Neural cell (in vitro differentiated cells): ENCODE data around the gene TMEM185B. TPM values are rescaled to one million over a fixed set of nuclear protein-coding genes. Genes with fewer than 3 reads are reported as not detected.

Experiments used
- H2AFZ ChIP-seq: fragments of 200-600, 300-800 bp; sonication (generic), shearing (Covaris generic); 2 replicates; pipeline ENCODE4 v1.6.0; 2014; ENCODE audit warnings: low read depth, mild to moderate bottlenecking, antibody characterized with exemption, low read length, moderate library complexity
- H3F3A ChIP-seq: fragments of 200-600 bp; shearing (Covaris generic); 2 replicates; pipeline ENCODE4 v1.6.1; 2016; ENCODE audit warnings: mild to moderate bottlenecking, moderate library complexity, mixed read lengths, antibody characterized with exemption, low read length; ENCODE audit not compliant: insufficient read depth, poor library complexity, severe bottlenecking
- H3K27ac ChIP-seq: fragments of 200-600, 300-800 bp; sonication (generic), shearing (Covaris generic); 2 replicates; pipeline ENCODE4 v1.5.1; 2014; ENCODE audit warnings: mild to moderate bottlenecking, low read length, moderate library complexity
- H3K27me3 ChIP-seq: fragments of 300-800, 200-600 bp; sonication (generic), shearing (Covaris generic); 2 replicates; pipeline ENCODE4 v1.6.0; 2014; ENCODE audit warnings: mild to moderate bottlenecking, low read depth, low read length, moderate library complexity; ENCODE audit not compliant: insufficient read depth
- H3K36me3 ChIP-seq: fragments of 300-800, 200-600 bp; sonication (generic), shearing (Covaris generic); 2 replicates; pipeline ENCODE4 v1.5.1; 2014; ENCODE audit warnings: mild to moderate bottlenecking, antibody characterized with exemption, low read length, moderate library complexity; ENCODE audit not compliant: insufficient read depth
- H3K4me2 ChIP-seq: fragments of 300-800, 200-600 bp; sonication (generic), shearing (Covaris generic); 2 replicates; pipeline ENCODE4 v1.6.0; 2014; ENCODE audit warnings: mild to moderate bottlenecking, low read length
- H3K4me3 ChIP-seq: fragments of 300-800, 200-600 bp; sonication (generic), shearing (Covaris generic); 2 replicates; pipeline ENCODE4 v1.5.1; 2014; ENCODE audit warnings: mild to moderate bottlenecking, low read length, moderate library complexity
- H3K79me2 ChIP-seq: fragments of 200-600 bp; shearing (Covaris generic); replicated peaks from 2 replicates; pipeline ENCODE4 v1.6.0; 2014; ENCODE audit warnings: mild to moderate bottlenecking, low read length, moderate library complexity; ENCODE audit not compliant: insufficient read depth
- H3K9ac ChIP-seq: fragments of 300-800, 200-600 bp; sonication (generic), shearing (Covaris generic); 2 replicates; pipeline ENCODE4 v1.6.1; 2016; ENCODE audit warnings: mild to moderate bottlenecking, low read length, mixed read lengths
- H3K9me2 ChIP-seq: fragments of 200-600 bp; shearing (Covaris generic); 2 replicates; pipeline ENCODE4 v1.6.1; 2016; ENCODE audit warnings: mild to moderate bottlenecking, low read length, mixed read lengths; ENCODE audit not compliant: insufficient read depth
- H3K9me3 ChIP-seq: fragments of 200-600, 300-800 bp; sonication (generic), shearing (Covaris generic); 2 replicates; pipeline ENCODE4 v1.6.1; 2016; ENCODE audit warnings: mild to moderate bottlenecking, mixed run types, low read length, moderate library complexity, mixed read lengths
- H4K20me1 ChIP-seq: fragments of 200-600 bp; shearing (Covaris generic); 2 replicates; pipeline ENCODE4 v1.6.1; 2016; ENCODE audit warnings: mild to moderate bottlenecking, mixed run types; ENCODE audit not compliant: insufficient read depth
- CTCF ChIP-seq: fragments of 450-650 bp; IDR thresholded peaks from 2 replicates; pipeline ENCODE4 v1.5.1; 2014; ENCODE audit warnings: antibody characterized with exemption, mild to moderate bottlenecking, moderate library complexity; ENCODE audit not compliant: poor library complexity, severe bottlenecking
- EP300 ChIP-seq: fragments of 450-650 bp; conservative IDR thresholded peaks from 2 replicates; pipeline ENCODE4 v1.6.1; 2014; ENCODE audit warnings: antibody characterized with exemption, mild to moderate bottlenecking, moderate library complexity; ENCODE audit not compliant: poor library complexity, severe bottlenecking
- EZH2 ChIP-seq: fragments of 200-600, 300-800 bp; shearing (Covaris generic), sonication (generic); IDR thresholded peaks from 2 replicates; pipeline ENCODE4 v1.6.1; 2014; ENCODE audit warnings: antibody characterized with exemption, low read length, borderline replicate concordance, mild to moderate bottlenecking; ENCODE audit not compliant: insufficient read depth, poor library complexity, severe bottlenecking
- MXI1 ChIP-seq: fragments of 450-650 bp; conservative IDR thresholded peaks from 2 replicates; pipeline ENCODE4 v1.6.1; 2014; ENCODE audit warnings: antibody characterized with exemption, mild to moderate bottlenecking; ENCODE audit not compliant: poor library complexity, severe bottlenecking
- POLR2AphosphoS5 ChIP-seq: IDR thresholded peaks from 2 replicates; pipeline ENCODE4 v1.6.1; 2012
- RAD21 ChIP-seq: fragments of 450-650 bp; conservative IDR thresholded peaks from 2 replicates; pipeline ENCODE4 v1.6.1; 2014; ENCODE audit warnings: antibody characterized with exemption, mild to moderate bottlenecking, moderate library complexity
- REST ChIP-seq: IDR thresholded peaks from 2 replicates; pipeline ENCODE4 v1.6.1; 2012; ENCODE audit warnings: borderline replicate concordance
- SMC3 ChIP-seq: fragments of 450-650 bp; conservative IDR thresholded peaks from 2 replicates; pipeline ENCODE4 v1.6.1; 2014; ENCODE audit warnings: antibody characterized with exemption, mild to moderate bottlenecking, moderate library complexity; ENCODE audit not compliant: poor library complexity
- polyA plus RNA-seq: library from polyadenylated mRNA; depleted of rRNA; stranded (reverse); fragments of >200 nt; gene quantifications from 2 replicates; pipeline ENCODE4 v1.2.3, GENCODE V29; 2014

The TMEM185B gene
- polyA plus RNA-seq, 1 donor from 2014 or later: 4.4 TPM

GRCh38 chr2:120269816-120270215 lies 46.6 kb upstream of the TMEM185B start:
- no peaks in the 10 kb centered on the region for H3K27me3 ChIP-seq
- no peaks in the 10 kb centered on the region for H3K79me2 ChIP-seq
- H3K36me3 ChIP-seq: no peaks in the 10 kb centered on the region
- no peaks in the 10 kb centered on the region for H3K9me2 ChIP-seq
- H2AFZ ChIP-seq: no peak overlapping the region
- H3K9ac ChIP-seq: no peak overlapping the region
- no peak for TF ChIP-seq REST
- H3K4me2 ChIP-seq: no peak overlapping the region
- H3K4me3 ChIP-seq: no peak overlapping the region
- H4K20me1 ChIP-seq: no peaks in the 10 kb centered on the region
- H3F3A ChIP-seq: no peaks in the 10 kb centered on the region
- no peak overlapping the region for H3K27ac ChIP-seq
- no peaks in the 10 kb centered on the region for H3K9me3 ChIP-seq

GRCh38 chr2:120269076-120269744 lies 46.0 kb upstream of the TMEM185B start:
- no peaks in the 10 kb centered on the region for H3K79me2 ChIP-seq
- H2AFZ ChIP-seq: no peak overlapping the region
- H3F3A ChIP-seq: no peaks in the 10 kb centered on the region
- no peaks in the 10 kb centered on the region for H3K9me3 ChIP-seq
- no peaks in the 10 kb centered on the region for H3K36me3 ChIP-seq
- TF ChIP-seq SMC3 (no peak), REST (no peak), MXI1 (no peak), POLR2AphosphoS5 (no peak), EZH2 (no peak), EP300 (no peak), CTCF (no peak), RAD21 (no peak)
- no peaks in the 10 kb centered on the region for H3K27me3 ChIP-seq
- no peak overlapping the region for H3K27ac ChIP-seq
- H3K9me2 ChIP-seq: no peaks in the 10 kb centered on the region
- no peak overlapping the region for H3K4me3 ChIP-seq
- H3K9ac ChIP-seq: no peak overlapping the region
- H4K20me1 ChIP-seq: no peaks in the 10 kb centered on the region
- H3K4me2 ChIP-seq: no peak overlapping the region
